HepG2 (cell line): ENCODE results near the gene RCE1. TPM values are rescaled to one million over a fixed set of nuclear protein-coding genes. Genes with fewer than 3 reads are reported as not detected.

Experiments used
- ATF1 ChIP-seq: IDR thresholded peaks from 2 replicates; pipeline ENCODE4 v1.6.1; 2016; ENCODE audit warnings: mild to moderate bottlenecking, control low read depth
- BCL6 ChIP-seq: IDR thresholded peaks from 2 replicates; pipeline ENCODE4 v1.6.1; 2016; ENCODE audit warnings: missing genetic modification reagents, missing compliant biosample characterization
- FLYWCH1 ChIP-seq: sonication (generic); formaldehyde crosslinking; IDR thresholded peaks from 2 replicates; pipeline ENCODE4 v1.8.1; 2023; ENCODE audit warnings: mild to moderate bottlenecking, missing genetic modification reagents
- HIVEP1 ChIP-seq: sonication (generic); formaldehyde crosslinking; IDR thresholded peaks from 2 replicates; pipeline ENCODE4 v1.4.0; 2020; ENCODE audit warnings: mild to moderate bottlenecking, missing genetic modification reagents
- HOXD1 ChIP-seq: sonication (generic); formaldehyde crosslinking; IDR thresholded peaks from 2 replicates; pipeline ENCODE4 v1.5.0; 2020; ENCODE audit warnings: missing genetic modification reagents
- MTA3 ChIP-seq: sonication (generic); formaldehyde crosslinking; IDR thresholded peaks from 2 replicates; pipeline ENCODE4 v1.4.0; 2020; ENCODE audit warnings: missing genetic modification reagents
- NCOA5 ChIP-seq: sonication (generic); formaldehyde crosslinking; IDR thresholded peaks from 2 replicates; pipeline ENCODE4 v1.4.0; 2020; ENCODE audit warnings: missing genetic modification reagents
- POLR2AphosphoS2 ChIP-seq: IDR thresholded peaks from 2 replicates; pipeline ENCODE4 v1.6.1; 2011; ENCODE audit warnings: low read depth, low read length, improper control_type of control experiment
- RXRA ChIP-seq: sonication (generic); formaldehyde crosslinking; IDR thresholded peaks from 2 replicates; pipeline ENCODE4 v1.5.1; 2020; ENCODE audit warnings: missing genetic modification reagents
- SKI ChIP-seq: fragments of 450-650 bp; IDR thresholded peaks from one replicate; pipeline ENCODE4 v1.6.1; 2018; ENCODE audit warnings: mild to moderate bottlenecking; ENCODE audit not compliant: partially characterized antibody
- SP4 ChIP-seq: sonication (generic); formaldehyde crosslinking; IDR thresholded peaks from 2 replicates; pipeline ENCODE4 v1.8.1; 2023; ENCODE audit warnings: mild to moderate bottlenecking, missing genetic modification reagents
- TCF12 ChIP-seq, 2 experiments: fragments of 450-650 bp in 1 of 2; sonication (generic) in 1 of 2; formaldehyde crosslinking in 1 of 2; IDR thresholded peaks; 2 replicates each; pipeline versions ENCODE4 v1.6.1 to v1.8.0; 2017 to 2022; ENCODE audit warnings: antibody characterized with exemption in 1 of 2, mild to moderate bottlenecking in 1 of 2, missing genetic modification reagents in 1 of 2, moderate library complexity in 1 of 2
- TGIF2 ChIP-seq: IDR thresholded peaks from 2 replicates; pipeline ENCODE4 v1.6.1; 2016; ENCODE audit warnings: control low read depth, missing compliant biosample characterization
- TSC22D2 ChIP-seq: sonication (generic); formaldehyde crosslinking; IDR thresholded peaks from 2 replicates; pipeline ENCODE4 v1.5.1; 2020; ENCODE audit warnings: missing genetic modification reagents, mild to moderate bottlenecking, borderline replicate concordance
- ZNF234 ChIP-seq: sonication (generic); formaldehyde crosslinking; conservative IDR thresholded peaks from 2 replicates; pipeline ENCODE4 v1.5.1; 2020; ENCODE audit warnings: mild to moderate bottlenecking, missing genetic modification reagents
- ZNF33B ChIP-seq: sonication (generic); formaldehyde crosslinking; IDR thresholded peaks from 2 replicates; pipeline ENCODE4 v1.5.1; 2020; ENCODE audit warnings: mild to moderate bottlenecking, missing genetic modification reagents
- ZNF367 ChIP-seq: sonication (generic); formaldehyde crosslinking; IDR thresholded peaks from 2 replicates; pipeline ENCODE4 v1.4.0; 2020; ENCODE audit warnings: missing genetic modification reagents, borderline replicate concordance
- ZNF383 ChIP-seq: sonication (generic); formaldehyde crosslinking; IDR thresholded peaks from 2 replicates; pipeline ENCODE4 v1.4.0; 2020; ENCODE audit warnings: missing genetic modification reagents, mild to moderate bottlenecking, borderline replicate concordance
- ZNF446 ChIP-seq: sonication (generic); formaldehyde crosslinking; IDR thresholded peaks from 2 replicates; pipeline ENCODE4 v1.5.0; 2020; ENCODE audit warnings: mild to moderate bottlenecking, missing genetic modification reagents
- ZNF451 ChIP-seq: sonication (generic); formaldehyde crosslinking; IDR thresholded peaks from 2 replicates; pipeline ENCODE4 v1.5.0; 2020; ENCODE audit warnings: mild to moderate bottlenecking, missing genetic modification reagents
- ZNF781 ChIP-seq: sonication (generic); formaldehyde crosslinking; IDR thresholded peaks from 2 replicates; pipeline ENCODE4 v1.5.1; 2020; ENCODE audit warnings: borderline replicate concordance, mild to moderate bottlenecking, missing genetic modification reagents; ENCODE audit errors: not compliant biosample characterization
- ZSCAN25 ChIP-seq: sonication (generic); formaldehyde crosslinking; IDR thresholded peaks from 2 replicates; pipeline ENCODE4 v1.8.0; 2022; ENCODE audit warnings: mild to moderate bottlenecking, missing genetic modification reagents
- polyA plus RNA-seq, 8 experiments: library from polyadenylated mRNA; depleted of rRNA in 3 of 8; stranded (reverse) in 7 of 8; unstranded in 1 of 8; fragments of >200 nt; fragmentation: Illumina TruSeq in 4 of 8; extraction: Trizol in 4 of 8; gene quantifications; 2 replicates each; pipeline versions ENCODE4 v1.2.1 to v1.2.3, GENCODE V29; 2011 to 2016; ENCODE audit warnings: low read depth in 4 of 8, missing spikeins in 1 of 8, mixed read lengths in 1 of 8; ENCODE audit not compliant: insufficient read depth in 1 of 8
- total RNA-seq, 5 experiments: library from RNA; depleted of rRNA; stranded (reverse); fragments of >200 nt; fragmentation: Illumina TruSeq; extraction: Trizol; gene quantifications; 2 replicates each; pipeline ENCODE4 v1.2.3, GENCODE V29; 2016; ENCODE audit warnings: low read depth in 1 of 5
- TF ChIP-seq, protein P1 (sequence below): sonication (generic); formaldehyde crosslinking; IDR thresholded peaks from 2 replicates; pipeline ENCODE4 v1.8.0; 2022; ENCODE audit warnings: missing genetic modification reagents, mild to moderate bottlenecking, borderline replicate concordance
- TF ChIP-seq, protein P2 (sequence below): sonication (generic); formaldehyde crosslinking; IDR thresholded peaks from 2 replicates; pipeline ENCODE4 v1.4.0; 2020; ENCODE audit warnings: mild to moderate bottlenecking, missing genetic modification reagents
- TF ChIP-seq, protein P3 (sequence below): sonication (generic); formaldehyde crosslinking; conservative IDR thresholded peaks from 2 replicates; pipeline ENCODE4 v1.8.0; 2022; ENCODE audit warnings: low read depth, missing genetic modification reagents

RCE1 gene
- total and polyA plus RNA-seq, 2 of the 13 experiments (the other 11 are each of a cell fraction or from before 2014, with no cell fraction given) = 22.2 to 22.4 TPM

DNA sequence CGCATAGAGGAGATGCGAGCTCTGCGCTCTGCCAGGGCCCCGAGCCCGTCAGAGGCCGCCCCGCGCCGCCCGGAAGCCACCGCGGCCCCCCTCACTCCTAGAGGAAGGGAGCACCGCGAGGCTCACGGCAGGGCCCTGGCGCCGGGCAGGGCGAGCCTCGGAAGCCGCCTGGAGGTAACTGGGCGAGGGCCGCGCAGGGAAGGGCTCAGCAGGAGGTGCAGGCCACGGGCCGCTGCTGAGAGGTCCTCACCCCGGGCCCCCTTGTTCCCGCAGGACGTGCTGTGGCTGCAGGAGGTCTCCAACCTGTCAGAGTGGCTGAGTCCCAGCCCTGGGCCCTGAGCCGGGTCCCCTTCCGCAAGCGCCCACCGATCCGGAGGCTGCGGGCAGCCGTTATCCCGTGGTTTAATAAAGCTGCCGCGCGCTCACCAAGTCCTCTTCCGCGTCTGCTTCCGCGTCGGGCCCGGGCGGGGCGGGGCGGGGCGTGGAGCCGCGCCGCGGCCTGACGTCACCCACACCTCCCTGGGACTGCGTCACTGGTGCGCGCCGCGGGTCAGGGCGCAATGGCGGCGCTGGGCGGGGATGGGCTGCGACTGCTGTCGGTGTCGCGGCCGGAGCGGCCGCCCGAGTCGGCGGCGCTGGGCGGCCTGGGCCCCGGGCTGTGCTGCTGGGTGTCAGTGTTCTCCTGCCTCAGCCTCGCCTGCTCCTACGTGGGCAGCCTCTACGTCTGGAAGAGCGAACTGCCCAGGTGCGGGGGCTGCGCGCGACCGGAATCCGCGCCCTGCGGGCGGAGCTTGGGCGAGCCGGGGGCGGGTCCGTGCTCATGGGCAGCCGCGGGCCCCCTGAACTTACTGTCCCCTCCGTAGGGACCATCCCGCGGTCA is at the start of gene RCE1 (continued):
- TF ChIP-seq TGIF2 (CRISPR knock-in tag) (no peak), ZNF33B (peak; percentile 42; the same call in 1 of the 2 replicates), ZNF446 (CRISPR knock-in tag) (peak; percentile 37; the same call in 1 of the 2 replicates), ZNF781 (CRISPR knock-in tag) (no peak), HOXD1 (CRISPR knock-in tag) (no peak; the same call in 1 of the 2 replicates), TSC22D2 (CRISPR knock-in tag) (no peak), TCF12 (IDR thresholded peaks at IDR 0.05) (no peak), TCF12 (CRISPR knock-in tag; IDR thresholded peaks at IDR 0.05) (no peak; the same call in 1 of the 2 replicates), MTA3 (CRISPR knock-in tag) (no peak), NCOA5 (CRISPR knock-in tag) (no peak), ZNF451 (peak; percentile 38; the same call in 1 of the 2 replicates), ZNF367 (CRISPR knock-in tag) (no peak), SP4 (CRISPR knock-in tag) (peak; percentile 94), ZNF234 (0 out of 2 replicates have a peak, but pooled peaks have one; percentile 9), ZNF383 (CRISPR knock-in tag) (no peak), FLYWCH1 (0 out of 2 replicates have a peak, but pooled peaks have one; percentile 8), BCL6 (peak; percentile 15; the same call in 1 of the 2 replicates), HIVEP1 (CRISPR knock-in tag) (no peak), SKI (peak; percentile 54), POLR2AphosphoS2 (peak; percentile 44; the same call in 1 of the 2 replicates), ATF1 (CRISPR knock-in tag) (peak; percentile 75), ZSCAN25 (CRISPR knock-in tag) (no peak), RXRA (CRISPR knock-in tag) (0 out of 2 replicates have a peak, but pooled peaks have one; percentile 13)
- TF ChIP-seq, protein P1, sequence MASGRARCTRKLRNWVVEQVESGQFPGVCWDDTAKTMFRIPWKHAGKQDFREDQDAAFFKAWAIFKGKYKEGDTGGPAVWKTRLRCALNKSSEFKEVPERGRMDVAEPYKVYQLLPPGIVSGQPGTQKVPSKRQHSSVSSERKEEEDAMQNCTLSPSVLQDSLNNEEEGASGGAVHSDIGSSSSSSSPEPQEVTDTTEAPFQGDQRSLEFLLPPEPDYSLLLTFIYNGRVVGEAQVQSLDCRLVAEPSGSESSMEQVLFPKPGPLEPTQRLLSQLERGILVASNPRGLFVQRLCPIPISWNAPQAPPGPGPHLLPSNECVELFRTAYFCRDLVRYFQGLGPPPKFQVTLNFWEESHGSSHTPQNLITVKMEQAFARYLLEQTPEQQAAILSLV = peak; percentile 59; the same call in 1 of the 2 replicates
- TF ChIP-seq, protein P2, sequence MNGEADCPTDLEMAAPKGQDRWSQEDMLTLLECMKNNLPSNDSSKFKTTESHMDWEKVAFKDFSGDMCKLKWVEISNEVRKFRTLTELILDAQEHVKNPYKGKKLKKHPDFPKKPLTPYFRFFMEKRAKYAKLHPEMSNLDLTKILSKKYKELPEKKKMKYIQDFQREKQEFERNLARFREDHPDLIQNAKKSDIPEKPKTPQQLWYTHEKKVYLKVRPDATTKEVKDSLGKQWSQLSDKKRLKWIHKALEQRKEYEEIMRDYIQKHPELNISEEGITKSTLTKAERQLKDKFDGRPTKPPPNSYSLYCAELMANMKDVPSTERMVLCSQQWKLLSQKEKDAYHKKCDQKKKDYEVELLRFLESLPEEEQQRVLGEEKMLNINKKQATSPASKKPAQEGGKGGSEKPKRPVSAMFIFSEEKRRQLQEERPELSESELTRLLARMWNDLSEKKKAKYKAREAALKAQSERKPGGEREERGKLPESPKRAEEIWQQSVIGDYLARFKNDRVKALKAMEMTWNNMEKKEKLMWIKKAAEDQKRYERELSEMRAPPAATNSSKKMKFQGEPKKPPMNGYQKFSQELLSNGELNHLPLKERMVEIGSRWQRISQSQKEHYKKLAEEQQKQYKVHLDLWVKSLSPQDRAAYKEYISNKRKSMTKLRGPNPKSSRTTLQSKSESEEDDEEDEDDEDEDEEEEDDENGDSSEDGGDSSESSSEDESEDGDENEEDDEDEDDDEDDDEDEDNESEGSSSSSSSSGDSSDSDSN (CRISPR knock-in tag) = peak; percentile 90
- TF ChIP-seq, protein P3, sequence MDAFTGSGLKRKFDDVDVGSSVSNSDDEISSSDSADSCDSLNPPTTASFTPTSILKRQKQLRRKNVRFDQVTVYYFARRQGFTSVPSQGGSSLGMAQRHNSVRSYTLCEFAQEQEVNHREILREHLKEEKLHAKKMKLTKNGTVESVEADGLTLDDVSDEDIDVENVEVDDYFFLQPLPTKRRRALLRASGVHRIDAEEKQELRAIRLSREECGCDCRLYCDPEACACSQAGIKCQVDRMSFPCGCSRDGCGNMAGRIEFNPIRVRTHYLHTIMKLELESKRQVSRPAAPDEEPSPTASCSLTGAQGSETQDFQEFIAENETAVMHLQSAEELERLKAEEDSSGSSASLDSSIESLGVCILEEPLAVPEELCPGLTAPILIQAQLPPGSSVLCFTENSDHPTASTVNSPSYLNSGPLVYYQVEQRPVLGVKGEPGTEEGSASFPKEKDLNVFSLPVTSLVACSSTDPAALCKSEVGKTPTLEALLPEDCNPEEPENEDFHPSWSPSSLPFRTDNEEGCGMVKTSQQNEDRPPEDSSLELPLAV = no peak
